GM18499 (cell line): ENCODE results near the gene TEC.

ENCODE experiments used
- ATAC-seq: cut with Tn5 transposase; IDR thresholded peaks from one replicate; pipeline ENCODE4 v1.9.1; 2021; ENCODE audit warnings: moderate number of reproducible peaks; ENCODE audit not compliant: insufficient read depth, unreplicated experiment

TEC gene

GRCh38 chr4:48131736-48132135 is 137.9 kb downstream of the TEC start:
- no peak for ATAC-seq

GRCh38 chr4:48130100-48130499 is 139.5 kb downstream of the TEC start:
- no peak for ATAC-seq

- ATAC-seq, result no peak
Measured at GRCh38 chr4:48129307-48130014, 140.2 kb downstream of the TEC start.

- ATAC-seq, result peak; percentile 87
Measured at GRCh38 chr4:48127682-48128404, 141.8 kb downstream of the TEC start.

GRCh38 chr4:48127231-48127630 is 142.4 kb downstream of the TEC start:
- no peak for ATAC-seq

- no peak for ATAC-seq
Measured at GRCh38 chr4:48126621-48127020, 143.0 kb downstream of the TEC start.

GRCh38 chr4:48124870-48125269 is 144.8 kb downstream of the TEC start:
- no peak for ATAC-seq

GRCh38 chr4:48122756-48123155 is 146.9 kb downstream of the TEC start:
- ATAC-seq, result no peak

GRCh38 chr4:48121180-48121579 is 148.5 kb downstream of the TEC start:
- ATAC-seq, result no peak

GRCh38 chr4:48120132-48120531 is 149.5 kb downstream of the TEC start:
- no peak for ATAC-seq

GRCh38 chr4:48119646-48120045 is 150.0 kb downstream of the TEC start:
- no peak for ATAC-seq

- no peak for ATAC-seq
Measured at GRCh38 chr4:48118081-48118480, 151.6 kb downstream of the TEC start.

GRCh38 chr4:48116582-48116981 is 153.1 kb downstream of the TEC start:
- no peak for ATAC-seq

GRCh38 chr4:48114412-48114811 is 155.2 kb downstream of the TEC start:
- ATAC-seq, result no peak

GRCh38 chr4:48112017-48112667 is 157.5 kb downstream of the TEC start:
- ATAC-seq, result no peak

- ATAC-seq, result no peak
Measured at GRCh38 chr4:48110452-48110978, 159.1 kb downstream of the TEC start.

GRCh38 chr4:48109413-48110263 is 160.0 kb downstream of the TEC start:
- ATAC-seq, result no peak

- ATAC-seq, result no peak
Measured at GRCh38 chr4:48108309-48109073, 161.1 kb downstream of the TEC start.

GRCh38 chr4:48105230-48105629 is 164.4 kb downstream of the TEC start:
- ATAC-seq, result no peak
